Activated CD4-positive, alpha-beta T cell treated with anti-CD3 and anti-CD28 coated beads, Interleukin-2, amount 50 U/mL, for 1 hour (primary cell): ENCODE data around the gene HSPA12B.
A peak's percentile ranks its signal among the peaks of the same experiment; 100 is the strongest.

Experiments
- DNase-seq: peaks from one replicate; pipeline ENCODE4 v3.0.0-alpha.2; 2020

Gene HSPA12B

DNA sequence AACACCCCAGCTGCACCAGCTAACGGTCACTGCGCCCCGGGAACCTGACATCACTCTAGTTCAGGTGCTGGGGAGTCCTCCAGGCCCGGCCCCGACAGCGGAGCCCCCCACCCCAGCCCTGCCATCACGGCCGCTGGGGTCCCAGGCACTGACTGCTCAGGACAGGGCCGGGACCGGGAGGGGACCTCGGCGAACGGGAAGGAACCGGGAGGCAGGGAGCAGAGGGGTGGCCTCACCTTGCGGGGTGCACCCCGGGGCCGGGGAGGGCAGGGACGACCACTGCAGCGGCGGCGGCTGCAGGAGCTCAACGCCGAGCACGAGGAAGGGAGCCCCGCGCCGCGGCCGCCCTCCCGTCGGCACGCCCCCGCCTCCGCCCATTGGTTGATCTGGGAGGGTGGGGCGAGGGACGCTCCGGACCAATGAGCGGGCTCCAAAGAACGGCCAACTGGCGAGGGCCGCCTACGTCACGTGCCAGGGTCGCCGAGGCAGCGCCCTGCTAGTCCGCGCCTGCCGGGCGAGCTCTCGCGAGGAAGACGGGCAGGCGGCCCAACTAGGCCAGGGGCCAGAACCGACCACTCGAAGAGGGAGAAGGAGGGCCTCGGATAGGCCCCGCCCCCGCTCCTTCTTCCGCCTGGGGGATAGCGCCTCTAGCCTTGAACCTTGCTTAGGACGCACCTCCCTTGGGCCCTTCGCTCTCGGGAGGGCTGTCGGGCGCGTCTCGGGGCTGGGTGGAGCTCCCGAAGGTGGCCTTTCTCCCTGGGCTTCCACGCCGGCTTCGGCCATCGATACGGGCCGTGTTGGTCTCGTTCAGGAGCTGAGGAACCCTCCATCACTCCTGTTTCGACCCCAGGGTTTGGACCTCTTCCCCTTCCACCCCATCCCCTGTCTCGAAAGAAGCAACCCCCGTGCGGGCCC is 35.2 kb downstream of the HSPA12B start, which contains the start of gene ADISSP:
ADISSP (minus strand) TSS at position 327 of the 915 bp plus-strand sequence. CDS start 7,653 bp downstream, outside the sequence.
- peak; percentile 95 for DNase-seq

DNA sequence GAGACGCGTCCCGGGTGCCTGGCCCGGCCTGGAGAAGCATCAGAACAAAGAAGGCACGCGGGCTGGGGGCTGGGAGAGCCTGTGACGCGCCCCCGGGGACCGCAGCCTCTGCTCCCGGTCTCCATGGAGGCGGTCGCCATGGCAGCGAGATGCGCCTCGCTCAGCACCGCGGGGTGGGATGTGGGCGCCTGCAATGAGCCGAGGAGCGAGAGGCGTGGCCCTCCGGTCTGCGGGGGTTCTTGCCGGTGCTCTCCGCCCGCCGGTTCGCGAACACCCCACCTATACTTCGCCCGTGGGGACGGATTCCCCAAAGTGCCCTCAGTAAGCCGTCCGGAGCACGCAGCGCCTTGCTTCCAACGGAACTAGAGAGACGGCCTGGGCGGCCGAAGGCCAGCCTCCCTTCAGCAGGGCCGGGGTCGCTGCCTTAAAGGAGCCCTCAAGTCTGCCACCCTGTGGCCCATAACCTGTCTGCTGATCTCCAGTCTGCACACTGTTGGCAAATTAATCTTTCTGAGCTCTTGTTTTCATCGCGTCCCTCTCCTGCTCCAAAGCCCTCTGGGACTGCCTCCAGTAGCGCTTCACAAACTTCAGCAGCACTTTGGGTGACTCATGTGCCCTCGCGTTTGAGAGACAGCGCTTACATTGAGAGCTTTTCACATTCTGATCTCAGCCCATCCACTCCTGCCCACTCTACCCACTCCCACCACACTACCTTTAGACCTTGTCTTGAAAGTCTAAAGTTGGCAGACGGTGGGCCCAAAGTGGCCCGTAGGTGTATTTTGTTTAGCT is 36.1 kb downstream of the HSPA12B start:
- DNase-seq, result peak; percentile 80

DNA sequence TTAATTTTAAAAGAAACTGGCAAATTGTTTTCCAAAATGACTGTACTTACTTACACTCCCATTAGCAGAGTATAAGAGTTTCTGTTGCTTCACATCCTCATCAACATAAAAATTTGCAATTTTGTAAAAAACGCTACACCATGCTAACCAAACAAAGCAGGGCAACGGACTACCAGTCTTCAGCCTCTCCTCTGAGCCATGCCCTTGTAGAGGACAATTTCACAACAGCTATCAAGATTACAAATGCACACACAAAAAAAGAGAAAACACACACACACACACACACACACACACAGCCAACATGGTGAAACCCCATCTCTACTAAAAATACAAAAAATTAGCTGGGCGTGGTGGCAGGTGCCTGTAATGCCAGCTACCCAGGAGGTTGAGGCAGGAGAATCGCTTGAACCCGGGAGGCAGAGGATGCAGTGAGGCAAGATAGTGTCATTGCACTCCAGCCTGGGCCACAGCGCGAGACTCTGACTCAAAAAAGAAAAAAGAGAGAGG is 39.1 kb downstream of the HSPA12B start:
- DNase-seq, result no peak

DNA sequence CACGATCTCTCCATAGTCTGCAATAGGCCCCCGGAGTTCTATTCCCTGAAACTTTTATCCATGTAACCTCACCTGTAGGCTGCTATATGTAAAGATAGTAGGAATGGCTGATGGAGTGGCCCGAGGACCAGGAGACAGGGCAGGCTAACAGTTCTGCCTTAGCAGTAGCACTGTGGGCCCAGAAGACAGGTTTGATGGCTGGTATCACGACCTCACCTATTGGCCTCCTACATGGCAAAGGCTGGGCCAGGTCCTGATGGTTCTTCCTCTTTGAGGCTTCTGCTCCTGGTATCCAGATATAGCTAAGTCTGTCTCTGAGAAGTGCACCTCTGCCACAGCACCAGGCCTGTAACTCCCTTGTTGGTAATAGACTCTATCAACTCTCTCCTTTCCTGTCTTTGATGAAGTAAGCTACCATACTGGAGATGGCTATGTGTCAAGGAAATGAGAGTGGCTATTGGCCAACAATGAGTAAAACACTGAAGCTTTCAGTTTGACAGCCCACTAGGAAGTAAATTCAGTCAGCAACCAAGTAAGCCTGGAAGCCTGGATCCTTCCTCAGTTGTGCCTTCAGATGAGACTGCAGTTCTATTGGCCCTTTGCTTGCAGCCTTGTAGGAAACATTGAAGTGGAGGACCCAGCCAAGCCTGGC is 43.1 kb downstream of the HSPA12B start:
- no peak for DNase-seq

DNA sequence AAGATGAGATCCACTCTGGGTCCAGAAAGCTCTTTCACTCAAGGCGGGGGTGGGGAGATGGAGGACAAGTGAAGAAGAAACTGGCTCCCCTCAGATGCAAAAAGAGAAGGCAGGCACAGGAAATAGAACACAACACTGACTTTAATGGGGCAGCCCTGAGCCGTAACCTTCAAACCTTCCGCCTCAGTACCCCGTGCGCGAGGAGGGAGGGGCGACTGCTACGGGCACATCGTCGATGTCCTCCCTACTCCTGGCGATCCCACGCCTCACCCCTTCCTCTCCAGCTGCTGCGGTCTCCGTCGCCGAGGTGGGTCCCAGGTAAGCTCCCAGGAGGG is 44.9 kb downstream of the HSPA12B start:
- no peak for DNase-seq

DNA sequence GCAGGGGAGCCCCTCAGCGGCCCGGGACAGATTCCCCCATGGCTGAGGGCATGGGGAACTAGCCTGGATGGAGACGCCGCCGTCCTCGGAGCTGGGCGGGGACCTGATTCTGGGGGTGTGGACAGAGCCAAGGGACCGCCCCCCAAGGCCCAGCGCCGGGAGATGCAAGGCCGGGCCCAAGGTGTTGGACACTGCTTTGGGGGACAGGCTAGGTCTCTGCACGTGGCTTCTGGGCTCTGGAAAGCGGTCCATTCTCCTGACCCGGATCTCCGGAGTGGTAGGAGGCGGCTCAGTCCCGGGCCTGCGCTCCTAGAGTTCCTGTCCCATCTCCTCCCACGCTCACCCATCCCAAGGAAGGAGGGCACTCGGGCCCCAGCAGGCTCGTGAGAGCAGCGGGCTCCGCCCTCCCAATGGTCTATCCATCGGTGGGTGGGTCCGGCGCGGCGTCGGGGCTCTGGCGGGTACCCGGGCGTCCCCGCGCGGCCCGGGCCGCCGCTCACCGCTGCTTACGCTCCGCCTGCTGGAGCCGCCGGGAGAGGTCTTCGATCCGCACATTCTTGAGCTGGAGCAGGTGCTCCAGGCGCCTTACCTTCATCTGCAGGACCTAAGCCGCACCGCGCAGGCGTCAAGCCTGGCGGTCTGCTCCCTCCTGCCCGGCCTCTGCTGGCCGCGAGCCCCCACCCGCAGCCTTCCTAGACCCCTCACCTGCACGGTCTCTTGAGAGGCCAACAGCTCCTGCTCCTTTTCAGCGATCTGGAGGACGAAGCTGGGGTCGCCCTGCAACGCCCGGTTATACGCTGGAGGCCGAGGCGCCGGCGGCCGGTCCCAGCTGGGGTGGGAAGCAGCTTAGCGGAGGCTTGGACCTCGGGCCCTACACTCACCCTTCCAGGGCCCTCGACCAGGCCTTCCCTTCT is 45.5 kb downstream of the HSPA12B start:
- DNase-seq, result peak; percentile 28

DNA sequence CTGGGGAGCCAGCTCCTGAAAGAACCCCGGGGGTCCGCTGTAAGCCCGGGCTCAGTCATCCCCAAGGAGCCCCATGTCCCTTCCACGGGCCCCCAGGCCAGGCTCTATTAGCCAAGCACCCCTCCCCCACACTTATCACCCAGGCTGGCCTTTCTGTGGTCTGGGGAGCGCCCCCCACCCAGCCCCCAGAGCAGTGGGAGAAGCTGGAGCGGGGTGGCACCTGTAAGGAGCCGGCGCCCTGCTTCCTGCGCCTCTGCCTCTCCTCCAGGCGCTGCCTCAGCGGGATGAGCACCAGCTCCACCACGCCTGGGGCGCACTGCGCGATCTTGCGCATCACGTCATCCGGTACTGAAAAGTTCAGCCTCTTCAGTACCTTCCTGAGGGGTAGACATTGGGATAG is 46.5 kb downstream of the HSPA12B start:
- no peak for DNase-seq

DNA sequence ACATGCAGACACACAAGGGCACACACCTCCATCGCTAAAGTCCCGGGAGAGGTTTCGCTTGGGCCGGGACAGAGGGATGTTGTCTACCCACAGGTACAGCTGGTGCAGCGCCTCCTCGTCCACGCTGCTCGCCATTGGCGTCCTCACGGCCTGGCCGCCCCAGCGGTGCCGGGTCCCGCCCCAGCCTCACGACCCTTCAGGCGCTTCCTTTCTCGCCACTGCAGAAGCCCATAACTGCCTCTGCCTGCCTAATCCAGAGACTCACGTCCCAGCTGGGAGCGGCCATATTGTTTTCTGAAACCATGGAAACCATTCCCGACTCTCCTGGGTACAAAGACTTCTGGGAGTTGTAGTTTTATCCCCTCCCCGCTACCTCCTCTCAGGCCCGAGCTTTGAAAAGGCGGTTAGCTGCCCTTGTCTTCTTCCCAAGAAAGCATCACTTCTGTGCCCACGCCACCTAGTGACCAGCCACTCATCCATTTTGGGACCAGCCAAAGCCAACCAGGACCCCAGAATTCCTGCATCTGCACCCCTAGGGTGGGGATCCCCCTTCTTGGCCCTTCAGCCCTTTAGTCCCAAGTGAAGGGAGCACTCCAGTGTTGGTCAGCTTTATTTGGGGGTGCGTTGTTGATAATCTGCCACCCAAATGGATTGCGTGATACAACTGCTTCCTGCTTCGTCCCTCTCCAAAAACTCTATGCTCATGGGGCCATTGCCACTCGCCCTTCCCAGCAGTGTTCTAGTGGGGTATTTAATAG is 48.8 kb downstream of the HSPA12B start, which contains the start of gene SPEF1:
SPEF1 (minus strand) TSS at position 296 of the 758 bp plus-strand sequence; CDS start at position 135, 161 bp downstream.
- DNase-seq, result peak; percentile 24

DNA sequence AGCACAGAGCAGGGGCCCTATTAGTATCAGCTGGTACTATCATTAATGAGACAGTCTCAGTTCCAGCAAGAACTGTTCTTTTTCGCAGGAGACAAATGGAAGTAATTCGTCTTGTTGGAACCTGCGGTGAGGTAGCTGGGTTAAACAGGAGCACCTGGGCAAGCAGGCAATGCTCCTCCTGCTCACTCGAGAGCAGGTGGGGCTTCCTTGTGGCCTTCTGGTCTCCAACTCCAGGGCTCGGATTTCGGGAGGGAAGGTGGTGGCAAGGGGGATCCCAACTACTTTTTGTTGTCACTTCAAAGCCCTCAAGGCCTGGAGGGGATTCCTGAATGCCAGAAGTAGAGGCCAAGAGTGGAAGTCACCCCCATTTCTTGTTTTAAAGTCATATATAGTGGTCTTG is 50.1 kb downstream of the HSPA12B start:
- no peak for DNase-seq

DNA sequence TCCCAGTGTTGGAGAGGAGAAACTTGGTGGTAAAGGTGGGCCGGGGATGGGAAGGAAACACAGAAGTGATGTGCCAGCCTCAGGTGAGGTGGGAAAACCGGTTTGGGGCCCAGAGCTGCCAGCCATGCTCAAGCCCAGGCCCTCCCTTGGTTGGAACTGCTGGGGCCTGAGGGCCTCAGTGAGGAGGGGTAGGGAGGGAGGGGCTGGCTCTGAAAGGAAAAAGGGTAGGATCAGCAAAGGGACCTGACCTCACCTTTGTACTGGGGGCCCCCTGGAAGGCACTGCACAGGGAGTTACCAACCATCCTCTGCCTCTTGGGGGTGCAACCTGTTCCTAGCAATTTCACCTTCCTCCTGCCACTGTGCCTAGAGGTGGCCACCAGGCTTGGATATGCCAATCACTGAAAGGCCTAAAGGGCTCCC is 50.6 kb downstream of the HSPA12B start:
- no peak for DNase-seq

DNA sequence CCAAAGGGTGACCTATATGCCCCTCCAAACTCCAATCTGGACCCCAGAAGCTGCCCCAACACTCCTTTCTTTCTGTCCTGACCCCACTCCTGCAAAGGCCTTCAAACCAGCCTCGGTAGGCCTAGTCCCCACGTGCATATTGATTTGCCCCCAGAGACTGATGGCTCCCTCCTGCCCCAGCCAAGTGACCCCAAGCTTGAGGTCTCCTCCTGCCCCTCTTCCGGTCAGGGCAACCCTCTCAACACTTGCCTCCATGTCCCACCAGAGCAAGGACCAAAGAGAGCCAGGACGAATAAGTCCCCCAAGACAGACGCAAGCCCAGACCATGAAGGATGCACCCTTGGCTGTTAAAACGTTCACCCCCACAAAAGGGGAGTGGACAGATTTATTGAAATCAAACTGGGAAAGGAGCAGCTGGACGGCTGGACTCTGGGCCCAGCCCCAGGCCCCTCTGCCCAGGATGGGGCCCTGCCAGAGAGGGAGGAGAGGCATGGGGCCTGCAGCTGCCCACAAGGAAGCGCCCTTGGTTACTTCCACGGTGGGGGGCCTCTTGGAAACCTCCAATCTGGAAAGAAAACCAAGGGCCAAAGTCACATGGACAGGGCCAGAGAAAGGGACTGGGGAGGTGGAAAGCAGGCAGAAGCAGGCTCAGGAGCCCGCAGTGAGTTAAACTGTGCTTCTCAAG is 51.2 kb downstream of the HSPA12B start:
- no peak for DNase-seq

DNA sequence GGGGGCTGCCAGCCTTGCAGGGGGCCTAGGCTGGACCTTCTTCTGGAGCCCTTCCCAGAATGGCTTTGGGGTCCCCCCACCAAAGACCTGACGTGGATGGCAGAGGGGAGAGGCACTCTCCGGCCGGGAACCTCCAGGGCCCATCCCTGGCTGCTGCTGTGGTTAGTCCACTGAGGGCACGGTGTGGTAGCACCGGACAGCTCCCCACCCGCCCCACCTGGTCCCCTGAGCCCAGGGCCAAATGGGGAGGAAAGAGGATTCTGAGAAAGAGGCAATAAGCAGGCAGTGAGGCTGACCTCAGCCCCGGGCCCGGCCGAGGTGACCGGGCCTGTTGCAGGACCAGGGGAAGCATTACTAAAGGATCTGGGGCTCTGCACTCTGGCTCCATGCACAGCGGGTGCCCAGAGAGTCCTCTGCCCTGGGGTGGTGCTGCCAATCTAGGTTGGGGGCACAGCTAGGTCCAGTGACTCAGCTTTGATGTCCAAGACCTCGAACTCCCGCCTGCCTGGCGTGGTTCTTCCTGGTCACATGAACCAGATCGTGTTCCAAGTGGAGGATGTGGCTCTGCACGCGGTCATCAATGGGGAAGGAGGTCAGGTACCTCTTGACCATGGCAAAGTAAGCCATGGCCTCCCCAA is 51.9 kb downstream of the HSPA12B start:
- no peak for DNase-seq

DNA sequence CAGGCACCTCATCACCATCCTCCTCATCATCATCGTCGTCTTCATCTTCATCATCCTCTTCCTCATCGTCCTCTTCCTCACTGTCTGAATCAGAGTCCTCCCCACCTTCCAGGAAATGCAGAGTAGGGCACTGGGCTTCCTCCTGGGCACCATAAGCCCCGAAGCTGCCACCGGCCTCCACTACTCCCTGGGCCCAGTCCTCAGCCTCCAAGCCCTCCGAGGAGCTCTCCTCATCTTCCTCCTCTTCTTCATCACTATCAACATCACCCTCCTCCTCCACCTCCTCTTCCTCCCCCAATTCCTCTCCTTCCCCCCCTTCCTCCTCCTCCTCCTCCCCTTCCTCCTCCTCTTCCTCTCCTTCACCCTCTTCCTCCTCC is 52.4 kb downstream of the HSPA12B start:
- no peak for DNase-seq

DNA sequence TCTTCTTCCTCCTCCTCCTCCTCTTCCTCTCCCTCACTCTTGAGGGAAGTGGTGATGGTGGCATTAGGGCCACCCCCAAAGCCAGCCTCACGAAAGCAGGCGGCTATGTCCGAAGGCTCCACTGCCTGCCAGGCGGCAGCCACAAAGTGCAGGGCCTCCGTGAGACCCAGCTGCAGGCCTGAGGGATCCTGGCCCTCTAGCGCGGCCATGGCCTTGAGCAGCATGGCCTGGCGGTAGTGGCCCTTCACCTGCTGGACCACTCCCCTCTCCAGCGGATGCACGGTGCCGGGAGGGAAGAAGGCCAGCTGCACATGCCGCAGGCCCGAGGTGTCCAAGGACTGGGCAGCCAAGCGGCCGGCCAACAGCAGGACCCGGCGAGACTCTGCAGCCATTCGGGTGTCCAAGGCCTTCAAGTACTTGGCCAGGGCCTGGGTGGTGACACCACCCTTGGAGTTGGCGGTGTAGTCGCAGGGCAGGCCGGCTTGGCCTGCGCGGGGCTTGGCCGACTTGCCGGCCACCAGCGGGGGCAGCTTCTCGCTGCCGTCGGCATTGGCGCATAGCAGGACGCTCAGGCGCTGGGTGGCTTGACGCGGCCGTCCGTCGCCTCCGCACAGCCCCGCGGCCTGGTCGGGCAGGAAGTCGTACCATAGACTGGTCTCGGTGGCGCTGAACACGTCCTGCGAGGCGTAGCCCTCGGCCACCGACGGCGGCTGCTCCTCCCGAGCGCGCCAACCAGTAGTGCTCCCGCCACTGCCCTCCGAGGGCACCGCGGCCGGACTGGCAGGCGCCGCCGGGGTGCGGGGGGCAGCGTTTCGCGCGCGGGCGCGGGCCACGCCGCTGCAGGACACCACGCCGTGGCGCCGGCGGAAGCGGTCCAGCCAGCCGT is 53.0 kb downstream of the HSPA12B start:
- DNase-seq, result no peak

DNA sequence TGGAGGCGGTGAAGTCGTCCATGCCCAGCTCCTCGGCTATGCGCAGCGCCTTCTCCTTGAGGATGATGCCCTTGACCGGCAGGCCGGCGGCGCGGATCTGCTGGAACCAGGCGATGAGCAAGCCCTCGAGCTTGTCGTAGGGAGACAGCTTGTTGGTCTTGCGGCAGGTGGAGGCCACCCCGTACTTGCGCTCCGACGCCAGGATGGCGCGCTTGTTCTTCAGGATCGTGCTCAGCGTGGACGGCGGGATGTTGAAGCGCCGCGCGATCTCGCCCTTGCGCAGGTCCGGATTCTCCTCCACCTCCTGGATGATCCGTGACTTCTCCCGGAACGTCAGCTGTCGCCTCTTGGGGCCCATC is 53.6 kb downstream of the HSPA12B start:
- peak; percentile 39 for DNase-seq

DNA sequence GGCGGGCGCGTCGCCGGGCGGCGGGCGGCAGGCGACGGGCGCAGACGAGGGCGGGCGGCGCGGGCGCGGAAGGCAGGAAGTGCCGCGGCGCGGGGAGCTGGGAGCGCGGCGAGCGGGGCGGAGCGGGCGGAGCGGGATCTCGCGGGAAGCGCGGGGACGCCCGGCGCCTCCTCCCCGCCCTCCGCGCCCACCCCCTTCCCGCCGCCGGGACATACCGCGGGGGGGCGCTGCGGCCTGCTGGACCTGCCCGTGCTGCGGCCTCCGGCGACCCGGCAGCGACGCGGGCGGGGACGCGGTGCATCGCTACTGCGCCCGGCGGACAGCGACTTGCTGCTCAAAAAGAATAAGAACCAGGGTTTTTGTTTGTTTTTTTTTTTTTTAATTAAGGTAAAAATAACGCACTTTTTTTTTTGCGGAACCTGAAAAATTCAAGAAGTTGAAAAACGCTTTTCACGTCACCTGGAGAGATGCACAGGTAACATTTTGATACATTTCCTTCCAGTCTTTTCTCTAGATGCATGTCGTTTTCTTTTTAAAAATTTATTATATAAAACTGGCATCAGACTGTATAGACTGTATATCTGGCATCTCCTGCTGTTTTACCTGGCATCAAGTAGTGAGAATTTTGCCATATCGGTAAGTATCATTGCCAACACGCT is 54.3 kb downstream of the HSPA12B start, which contains the start of gene CENPB:
CENPB (minus strand) TSS at position 76 of the 659 bp plus-strand sequence. CDS start 257 bp downstream, outside the sequence.
- DNase-seq, result peak; percentile 89

DNA sequence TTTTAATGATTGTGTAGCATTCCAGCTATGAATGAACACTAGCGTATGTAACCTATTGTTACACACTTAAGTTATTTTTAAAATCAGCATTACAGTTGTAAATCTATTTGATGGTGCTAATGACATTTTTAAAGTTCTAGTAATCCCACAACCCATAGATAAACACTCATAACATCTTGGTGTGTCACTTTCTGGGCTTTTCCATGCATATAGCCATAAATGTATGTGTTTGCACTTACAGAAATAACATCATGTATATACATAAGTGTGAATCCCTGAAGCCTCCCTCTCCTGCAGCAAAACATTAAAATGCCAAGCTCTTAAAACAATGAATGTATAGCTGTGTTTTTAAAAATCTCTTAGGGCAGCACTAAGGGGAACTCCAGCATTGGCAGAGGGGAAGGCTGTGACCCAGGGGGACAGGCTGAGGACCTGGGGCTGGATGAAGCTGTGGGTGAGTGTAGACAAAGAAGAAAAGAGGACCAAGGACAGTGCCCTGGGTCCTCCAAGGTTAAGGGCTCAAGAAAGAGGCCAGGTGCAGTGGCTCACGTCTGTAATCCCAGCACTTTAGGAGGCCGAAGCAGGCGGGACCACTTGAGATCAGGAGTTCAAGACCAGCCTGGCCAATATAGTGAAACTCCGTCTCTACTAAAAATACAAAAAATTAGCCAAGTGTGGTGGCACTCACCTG is 55.0 kb downstream of the HSPA12B start:
- DNase-seq, result no peak

DNA sequence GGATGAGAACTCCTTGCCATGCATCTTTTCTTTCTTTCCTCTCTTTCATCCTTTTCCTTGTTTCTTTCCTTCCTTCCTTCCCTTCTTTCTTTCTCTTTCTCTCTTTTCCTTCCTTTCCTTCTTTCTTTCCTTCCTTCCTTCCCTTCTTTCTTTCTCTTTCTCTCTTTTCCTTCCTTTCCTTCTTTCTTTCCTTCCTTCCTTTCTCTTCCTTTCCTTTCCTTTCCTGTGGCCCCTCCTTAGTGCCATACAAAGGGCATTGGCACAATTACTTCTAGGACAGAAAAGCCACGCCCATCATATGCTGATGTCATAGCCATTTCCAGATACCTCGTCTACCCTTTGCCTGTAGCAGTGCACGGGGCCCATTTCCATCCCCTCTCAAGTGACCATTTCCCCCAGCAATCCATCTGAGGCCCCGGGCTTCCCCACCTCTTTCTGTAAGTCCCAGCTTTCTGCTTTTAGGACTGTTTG is 56.2 kb downstream of the HSPA12B start:
- DNase-seq, result no peak
